T-helper 2 cell (primary cell): ENCODE data around the gene TTC39B.
A peak's percentile ranks its signal among the peaks of the same experiment; 100 is the strongest.

ENCODE experiments used
- DNase-seq, 5 experiments: peaks; one replicate each; pipeline versions ENCODE4 v3.0.0 to v3.0.0-alpha.2; 2012 to 2022

Gene TTC39B

DNA sequence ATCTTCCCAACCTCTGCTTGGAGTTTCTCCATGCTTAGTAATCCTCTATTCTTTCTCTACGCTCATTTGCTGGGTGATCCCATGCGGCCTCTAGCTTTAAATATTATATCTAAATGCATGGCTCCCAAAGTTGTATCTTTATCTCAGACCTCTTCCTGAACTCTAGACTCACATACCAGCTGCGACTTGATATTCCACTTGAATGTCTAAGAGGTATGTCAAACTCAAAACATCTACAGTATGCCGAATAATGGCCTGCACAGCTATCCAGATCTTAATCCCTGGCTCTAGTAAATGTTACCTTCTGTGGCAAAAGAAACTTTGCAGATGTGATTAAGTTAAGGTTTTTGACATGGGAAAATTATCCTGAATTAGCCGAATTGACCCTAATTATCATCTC is 179.2 kb downstream of the TTC39B start:
- no peak for DNase-seq

- DNase-seq = peak in 1 of 5 experiments; percentile 72
Observed at GRCh38 chr9:15121630-15122029, 185.4 kb downstream of the TTC39B start.

- no peak for DNase-seq
Observed at GRCh38 chr9:15116130-15116580, 190.9 kb downstream of the TTC39B start.

- DNase-seq = no peak
Observed at GRCh38 chr9:15115702-15116101, 191.3 kb downstream of the TTC39B start.

DNA sequence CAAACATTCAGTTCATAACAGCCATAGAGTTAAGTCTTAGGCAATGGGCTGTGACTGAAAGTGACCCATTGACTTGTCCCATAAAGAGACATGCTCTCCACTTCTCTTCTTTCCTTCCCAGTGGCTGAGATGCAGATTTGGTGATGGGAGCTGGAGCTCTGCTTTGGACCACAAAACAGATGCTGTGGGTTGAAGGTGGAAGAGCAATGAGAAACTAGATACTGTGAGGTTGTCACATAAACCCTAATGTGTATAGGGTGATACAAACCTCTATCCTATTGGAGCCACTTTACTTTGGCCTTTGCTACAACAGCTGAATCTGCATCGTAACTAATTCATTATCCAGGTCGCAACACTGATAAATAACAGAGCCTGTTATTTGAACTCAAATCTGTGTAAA is 192.0 kb downstream of the TTC39B start:
- DNase-seq = no peak
